Astrocyte of the cerebellum (primary cell): Measurements from ENCODE around the gene SUSD3.

Experiments used
- DNase-seq: peaks from one replicate; pipeline ENCODE4 v3.0.0-alpha.2; 2011; ENCODE audit warnings: low read depth
- H3K4me3 ChIP-seq: 2 replicates; pipeline ENCODE4 v1.5.1; 2011; ENCODE audit warnings: mild to moderate bottlenecking, low read depth, low read length, moderate library complexity
- CTCF ChIP-seq: IDR thresholded peaks from 2 replicates; pipeline ENCODE4 v1.5.1; 2012; ENCODE audit warnings: low read length, low read depth, moderate library complexity, mild to moderate bottlenecking; ENCODE audit errors: missing control alignments
- in situ Hi-C: cut with HindIII; loops from 2 replicates; pipeline ENCODE4 v1.10.0; 2017; ENCODE audit warnings: low sequenced_read_pairs

The SUSD3 gene

GRCh38 chr9:93118863-93119702, 60.6 kb downstream of the SUSD3 start:
- no peak for TF ChIP-seq CTCF
- in situ Hi-C loops, result no loop called here
- no peak for DNase-seq
- H3K4me3 ChIP-seq, result no peak overlapping the region

GRCh38 chr9:93119703-93119952, 61.1 kb downstream of the SUSD3 start:
- no peak overlapping the region for H3K4me3 ChIP-seq
- no peak for TF ChIP-seq CTCF
- in situ Hi-C loops, result no loop called here
- DNase-seq, result no peak

GRCh38 chr9:93119953-93120845, 61.7 kb downstream of the SUSD3 start:
- in situ Hi-C loops, result no loop called here
- DNase-seq, result peak; percentile 90
- no peak overlapping the region for H3K4me3 ChIP-seq
- peak; percentile 63 for TF ChIP-seq CTCF

GRCh38 chr9:93120846-93121315, 62.4 kb downstream of the SUSD3 start:
- DNase-seq, result no peak

GRCh38 chr9:93121316-93122241, 63.1 kb downstream of the SUSD3 start:
- H3K4me3 ChIP-seq, result no peak overlapping the region
- in situ Hi-C loops, result no loop called here
- TF ChIP-seq CTCF, result no peak
- DNase-seq, result no peak

More at GRCh38 chr9:93120846-93121315, 62.4 kb downstream of the SUSD3 start:
- H3K4me3 ChIP-seq, result no peak overlapping the region
- no peak for TF ChIP-seq CTCF
- in situ Hi-C loops, result no loop called here

GRCh38 chr9:93122721-93123221, 64.3 kb downstream of the SUSD3 start:
- no peak for TF ChIP-seq CTCF
- in situ Hi-C loops, result no loop called here
- H3K4me3 ChIP-seq, result no peak overlapping the region
- DNase-seq, result no peak
